GM18508 (cell line): Measurements from ENCODE around the gene RIBC2.
"Not testable (repeated sequence)": the region's sequence is repeated elsewhere in the genome, so short reads cannot be mapped to it uniquely, and the experiment has no call there.

Experiments used
- ATAC-seq: cut with Tn5 transposase; IDR thresholded peaks from one replicate; pipeline ENCODE4 v1.9.1; 2021; ENCODE audit warnings: moderate number of reproducible peaks; ENCODE audit not compliant: insufficient read depth, unreplicated experiment

The RIBC2 gene

GRCh38 chr22:45423524-45423923, 10.0 kb downstream of the RIBC2 start:
- no peak for ATAC-seq

GRCh38 chr22:45424241-45424731, 10.8 kb downstream of the RIBC2 start:
- ATAC-seq: no peak

GRCh38 chr22:45425101-45425500, 11.6 kb downstream of the RIBC2 start:
- ATAC-seq: no peak

- no peak for ATAC-seq
Observed at GRCh38 chr22:45425531-45426265, 12.2 kb downstream of the RIBC2 start.

- ATAC-seq: no peak
Observed at GRCh38 chr22:45426387-45426786, 12.9 kb downstream of the RIBC2 start.

- no peak for ATAC-seq
Observed at GRCh38 chr22:45427114-45427513, 13.6 kb downstream of the RIBC2 start.

GRCh38 chr22:45428391-45429385, 15.2 kb downstream of the RIBC2 start:
- ATAC-seq: no peak

- ATAC-seq: no peak
Observed at GRCh38 chr22:45429424-45429823, 15.9 kb downstream of the RIBC2 start.

GRCh38 chr22:45429981-45430775, 16.7 kb downstream of the RIBC2 start:
- ATAC-seq: no peak

- ATAC-seq: no peak
Observed at GRCh38 chr22:45430871-45431270, 17.4 kb downstream of the RIBC2 start.

- ATAC-seq: no peak
Observed at GRCh38 chr22:45434981-45435380, 21.5 kb downstream of the RIBC2 start.

- no peak for ATAC-seq
Observed at GRCh38 chr22:45435544-45436139, 22.1 kb downstream of the RIBC2 start.

GRCh38 chr22:45436871-45437517, 23.5 kb downstream of the RIBC2 start:
- ATAC-seq: not testable (repeated sequence)

GRCh38 chr22:45438336-45438735, 24.8 kb downstream of the RIBC2 start:
- ATAC-seq: no peak

- ATAC-seq: not testable (repeated sequence)
Observed at GRCh38 chr22:45440688-45441087, 27.2 kb downstream of the RIBC2 start.

- ATAC-seq: no peak
Observed at GRCh38 chr22:45441138-45441537, 27.6 kb downstream of the RIBC2 start.

GRCh38 chr22:45442116-45442515, 28.6 kb downstream of the RIBC2 start:
- no peak for ATAC-seq

GRCh38 chr22:45444168-45444567, 30.7 kb downstream of the RIBC2 start:
- no peak for ATAC-seq

- ATAC-seq: no peak
Observed at GRCh38 chr22:45445031-45445710, 31.7 kb downstream of the RIBC2 start.
